Activated CD8-positive, alpha-beta memory T cell treated with anti-CD3 and anti-CD28 coated beads, Interleukin-2, amount 50 U/mL, for 48 hours (primary cell): ENCODE data around the gene SMAP2.
"Not testable (repeated sequence)": the region's sequence is repeated elsewhere in the genome, so short reads cannot be mapped to it uniquely, and the experiment has no call there.

Experiments used
- DNase-seq: peaks from one replicate; pipeline ENCODE4 v3.0.0-alpha.2; 2020

SMAP2 gene

DNA sequence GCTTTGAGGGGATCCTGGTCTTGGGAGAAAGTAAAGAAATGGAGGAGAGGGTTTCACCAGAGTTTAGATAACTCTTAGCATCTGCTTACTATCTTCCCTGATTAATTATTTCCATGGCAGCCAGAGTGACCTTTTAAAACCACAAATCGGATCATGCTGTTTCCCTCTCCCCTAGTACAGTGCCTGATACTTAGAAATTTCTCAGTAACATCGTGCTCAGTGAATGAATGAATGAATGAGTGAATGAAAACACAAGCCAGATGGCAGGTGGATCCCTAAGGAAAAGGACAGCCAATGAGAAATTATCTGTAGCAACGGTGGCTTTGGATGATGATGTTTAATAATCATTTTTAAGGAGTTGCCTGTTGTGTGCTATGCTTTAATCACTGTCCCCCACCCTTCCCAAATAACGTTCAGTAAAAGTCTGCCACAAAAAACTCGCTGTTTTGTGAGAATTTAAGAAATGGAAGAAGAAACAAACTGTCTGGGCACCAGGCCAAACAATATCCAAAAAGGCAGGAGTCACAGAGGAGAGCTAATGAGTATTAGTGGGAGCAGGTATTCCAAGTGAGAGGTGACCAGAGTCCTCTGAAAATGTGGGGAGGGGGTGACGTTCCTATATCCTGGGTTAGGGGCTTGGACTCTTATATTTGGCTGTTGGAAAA is 737 bp upstream of the SMAP2 start:
- no peak for DNase-seq

DNA sequence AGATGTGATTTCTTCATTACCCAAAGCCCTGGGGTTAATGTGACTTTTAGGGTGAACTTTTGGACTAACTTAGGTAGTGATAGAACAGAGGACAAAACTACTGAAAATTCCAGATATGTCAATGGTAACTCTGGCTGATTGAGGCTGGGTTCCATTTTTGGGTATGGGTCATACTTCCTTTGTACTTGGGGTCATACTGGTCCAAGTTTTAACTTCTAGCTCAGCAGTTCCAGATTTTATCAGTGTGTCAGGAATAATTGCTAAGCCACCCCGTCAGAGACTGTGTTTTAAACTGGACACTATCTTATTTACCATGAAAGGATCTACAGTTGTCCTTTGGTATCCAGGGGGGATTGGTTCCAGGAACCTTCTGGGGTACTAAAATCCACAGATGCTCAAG is 4.0 kb downstream of the SMAP2 start:
- DNase-seq, result no peak

DNA sequence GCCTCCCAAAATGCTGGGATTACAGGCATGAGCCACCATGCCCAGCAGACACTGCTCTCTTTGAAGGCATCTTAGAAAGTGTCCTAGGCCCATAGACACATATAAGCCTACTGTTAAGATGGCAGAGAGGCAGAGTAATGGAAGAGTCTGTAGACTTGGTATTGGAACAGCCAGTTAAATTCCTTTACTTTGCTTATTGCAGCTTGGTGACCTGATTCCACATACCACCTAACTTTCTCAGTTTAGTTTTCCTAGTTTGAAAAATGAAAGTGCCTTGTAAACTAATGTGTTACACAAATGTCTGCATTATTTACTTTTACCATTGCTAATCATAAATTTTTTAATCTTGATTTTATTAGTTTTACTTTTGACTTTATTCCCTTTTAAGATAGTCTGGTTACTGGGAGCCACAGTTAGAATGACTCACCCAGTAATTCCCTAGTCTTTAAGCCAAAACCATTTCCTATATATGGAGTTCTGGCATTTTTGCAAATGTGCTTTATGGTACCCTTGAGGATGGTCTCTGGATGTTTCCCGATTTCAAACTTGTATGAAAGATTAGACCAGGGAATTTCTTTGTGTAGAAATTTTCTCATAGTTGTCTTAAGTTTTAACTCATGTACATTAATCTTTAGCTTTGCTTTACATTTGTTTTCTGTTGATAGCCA is 6.4 kb downstream of the SMAP2 start:
- DNase-seq, result no peak

DNA sequence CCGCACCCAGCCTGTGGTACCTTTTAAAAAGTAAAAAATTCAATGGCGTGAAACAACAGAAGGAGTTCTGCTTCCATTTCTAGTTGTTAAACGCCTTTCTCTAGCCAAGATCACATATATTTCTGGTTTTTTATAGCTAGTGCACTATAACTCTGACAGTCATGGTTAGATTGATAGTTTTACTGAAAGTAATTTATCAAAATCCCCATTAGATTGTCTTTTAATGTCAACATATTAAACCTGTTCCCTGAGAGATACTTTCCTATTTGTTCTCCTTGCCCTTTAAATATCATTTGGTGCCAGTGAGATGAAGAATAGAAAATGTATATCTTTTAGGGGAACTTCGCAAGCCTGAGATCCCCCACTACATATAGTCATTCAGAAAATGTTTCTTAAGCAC is 7.3 kb downstream of the SMAP2 start:
- no peak for DNase-seq

DNA sequence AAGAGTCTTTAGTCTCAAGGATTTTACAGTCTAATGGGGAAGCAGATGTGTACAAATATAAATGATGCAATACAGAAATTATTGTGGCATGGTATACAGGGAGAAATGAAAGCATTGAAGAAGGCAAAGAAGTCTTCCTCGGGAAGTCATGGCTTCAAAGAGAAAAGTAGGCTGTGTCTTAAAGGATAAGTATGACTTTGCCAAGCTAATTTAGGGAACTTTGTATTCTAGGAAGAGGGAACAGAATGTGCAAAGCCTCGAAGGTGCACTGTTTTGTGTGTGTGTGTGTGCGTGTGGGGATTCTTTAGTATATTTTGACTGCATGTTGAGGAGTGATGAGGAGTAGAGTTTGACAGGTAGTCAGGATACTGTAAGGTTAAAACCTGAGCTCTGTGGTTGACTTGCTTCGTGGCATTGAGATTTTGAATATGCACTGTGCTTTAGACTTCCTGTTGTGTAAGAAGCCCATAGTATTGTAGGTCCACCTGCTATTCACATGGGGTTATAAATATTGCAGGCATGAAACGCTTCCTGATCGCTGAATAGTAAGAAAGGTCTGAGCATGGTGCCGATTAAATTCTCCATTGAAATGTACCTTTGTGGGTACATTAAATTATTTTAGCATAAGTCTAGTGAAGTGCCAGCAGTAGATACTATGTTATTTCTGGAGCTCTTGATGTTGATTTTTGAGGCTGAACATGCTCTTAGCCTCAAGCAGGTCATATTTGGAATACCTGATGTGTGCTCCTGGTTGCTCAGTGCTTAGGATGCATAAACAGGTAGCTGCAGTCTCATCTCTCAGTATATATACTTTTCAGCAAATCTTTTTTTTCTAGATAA is 8.0 kb downstream of the SMAP2 start:
- no peak for DNase-seq

DNA sequence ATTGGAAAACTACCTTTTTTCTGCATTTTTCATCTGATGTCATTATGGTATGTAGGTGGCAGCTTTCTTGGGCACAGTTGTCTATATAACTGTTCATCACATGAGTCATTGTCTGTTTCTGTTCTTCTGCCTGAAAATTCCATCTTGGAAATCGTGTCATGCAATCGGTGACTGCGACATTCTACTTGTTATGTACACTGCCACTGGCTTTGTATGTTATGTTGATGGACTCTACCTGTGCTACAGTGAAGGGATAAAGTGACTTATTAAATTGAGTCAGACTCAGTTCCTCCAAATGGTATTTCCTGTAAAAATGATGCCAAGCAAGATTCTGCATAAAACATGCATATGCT is 8.6 kb downstream of the SMAP2 start:
- DNase-seq, result no peak

DNA sequence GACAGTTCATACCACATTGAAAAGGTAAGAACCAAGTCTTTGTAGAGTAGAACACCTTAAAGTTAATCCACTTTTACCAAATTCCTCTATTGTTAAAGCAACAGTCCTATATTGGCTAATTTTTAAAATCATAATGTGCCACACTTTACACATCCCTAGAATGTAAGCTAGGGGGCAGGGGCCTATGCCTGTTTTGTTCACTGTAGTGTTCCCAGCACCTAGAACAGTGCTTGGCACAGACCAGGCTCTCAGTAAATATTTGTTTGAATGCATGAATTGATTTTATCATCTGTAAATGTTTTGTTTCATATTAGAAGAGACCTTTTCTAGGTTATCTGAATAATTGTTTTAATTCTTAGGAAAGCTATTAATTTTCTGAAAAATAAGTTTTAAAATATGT is 9.1 kb downstream of the SMAP2 start:
- DNase-seq, result no peak

DNA sequence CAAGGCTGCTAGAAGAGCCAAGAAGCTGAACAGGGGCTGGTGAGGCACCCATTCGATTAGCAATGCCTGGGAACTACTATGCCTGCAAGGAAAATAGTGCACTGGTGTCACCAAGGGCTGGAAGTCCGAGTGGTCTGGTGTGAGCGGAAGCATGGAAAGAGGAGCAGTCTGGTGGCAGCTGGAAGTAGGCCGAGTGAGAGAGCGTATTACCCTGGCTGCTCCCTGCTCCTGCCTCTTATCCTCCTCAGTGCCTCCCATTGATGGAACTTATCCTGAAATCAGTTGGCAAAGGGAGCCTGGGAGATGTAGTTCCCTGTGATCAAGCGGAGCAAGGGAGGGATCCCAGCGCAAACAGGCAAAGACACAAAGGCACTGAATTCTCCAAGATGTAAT is 9.6 kb downstream of the SMAP2 start:
- no peak for DNase-seq

DNA sequence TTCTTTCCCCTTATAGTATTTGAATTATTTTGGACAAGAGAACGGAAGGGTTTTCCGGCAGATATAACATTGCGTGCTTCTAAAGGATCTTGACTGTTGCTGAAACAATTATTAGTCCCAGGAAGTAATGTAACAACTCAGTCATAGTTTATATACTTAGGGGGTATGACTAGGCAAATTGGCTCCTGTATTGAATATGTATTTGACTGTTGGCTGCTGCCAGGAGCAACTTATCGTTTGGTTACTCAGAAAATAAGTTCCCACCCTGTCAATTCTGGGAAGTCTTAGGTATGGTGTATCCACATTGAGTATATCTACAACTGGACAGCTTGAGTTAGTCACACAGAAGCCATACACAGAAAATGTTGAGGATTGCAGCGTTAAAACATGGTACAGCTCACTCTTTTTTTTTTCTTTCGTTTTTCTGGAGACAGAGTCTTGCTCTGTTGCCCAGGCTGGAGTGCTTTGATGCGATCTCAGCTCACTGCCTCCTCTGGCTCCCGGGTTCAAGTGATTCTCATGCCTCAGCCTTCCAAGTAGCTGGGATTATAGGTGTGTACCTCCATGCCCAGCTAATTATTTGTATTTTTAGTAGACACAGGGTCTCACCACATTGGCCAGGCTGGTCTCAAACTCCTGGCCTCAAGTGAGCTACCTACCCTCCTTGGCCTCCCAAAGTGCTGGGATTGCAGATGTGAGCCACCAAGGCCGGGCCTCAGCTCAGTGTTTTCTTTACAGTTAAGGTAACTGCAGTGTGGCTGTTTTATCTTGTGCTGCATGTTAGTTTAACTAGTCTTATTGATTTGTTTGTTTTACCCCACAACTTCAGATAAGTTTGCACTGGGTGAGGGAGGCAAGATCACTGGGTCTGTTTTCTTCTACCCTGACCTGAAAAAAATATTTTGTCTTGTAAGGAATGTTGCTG is 10.2 kb downstream of the SMAP2 start:
- no peak for DNase-seq

DNA sequence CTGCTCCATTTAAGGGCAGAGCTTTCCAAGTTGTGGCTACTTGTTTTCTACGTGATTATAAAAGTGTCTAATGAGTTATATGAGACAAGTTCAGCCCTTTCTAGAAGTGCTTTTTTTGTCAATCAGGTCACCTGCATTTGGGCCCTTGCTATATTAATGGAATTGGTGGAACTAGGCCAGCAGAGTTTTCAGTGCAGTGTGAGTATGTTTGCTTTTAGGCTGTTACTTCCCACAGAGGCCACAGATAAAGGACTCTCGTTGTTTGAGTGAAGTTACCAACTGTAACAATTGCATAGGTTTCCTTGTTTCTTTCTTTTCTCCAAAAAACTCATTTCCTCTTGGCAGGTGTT is 10.9 kb downstream of the SMAP2 start:
- no peak for DNase-seq

DNA sequence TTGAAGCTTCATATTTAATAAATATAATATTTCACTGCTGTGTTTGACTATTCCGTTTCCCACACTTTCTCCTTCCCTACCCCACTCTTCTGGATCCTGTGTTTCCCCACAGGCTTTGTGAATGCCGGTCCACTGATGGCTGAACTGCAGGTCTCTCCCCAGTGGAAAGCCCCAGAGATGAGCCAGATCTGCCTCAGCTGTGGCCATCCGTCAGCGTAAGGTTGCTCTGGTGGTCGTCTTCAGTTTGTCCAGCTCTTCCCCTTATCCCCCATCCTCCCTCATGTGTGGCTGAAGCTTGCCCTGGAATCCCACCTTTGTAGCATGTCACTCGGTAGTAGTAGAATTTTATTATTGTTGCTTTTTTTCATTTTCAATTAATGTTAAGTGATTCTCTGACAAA is 11.4 kb downstream of the SMAP2 start:
- DNase-seq, result no peak

DNA sequence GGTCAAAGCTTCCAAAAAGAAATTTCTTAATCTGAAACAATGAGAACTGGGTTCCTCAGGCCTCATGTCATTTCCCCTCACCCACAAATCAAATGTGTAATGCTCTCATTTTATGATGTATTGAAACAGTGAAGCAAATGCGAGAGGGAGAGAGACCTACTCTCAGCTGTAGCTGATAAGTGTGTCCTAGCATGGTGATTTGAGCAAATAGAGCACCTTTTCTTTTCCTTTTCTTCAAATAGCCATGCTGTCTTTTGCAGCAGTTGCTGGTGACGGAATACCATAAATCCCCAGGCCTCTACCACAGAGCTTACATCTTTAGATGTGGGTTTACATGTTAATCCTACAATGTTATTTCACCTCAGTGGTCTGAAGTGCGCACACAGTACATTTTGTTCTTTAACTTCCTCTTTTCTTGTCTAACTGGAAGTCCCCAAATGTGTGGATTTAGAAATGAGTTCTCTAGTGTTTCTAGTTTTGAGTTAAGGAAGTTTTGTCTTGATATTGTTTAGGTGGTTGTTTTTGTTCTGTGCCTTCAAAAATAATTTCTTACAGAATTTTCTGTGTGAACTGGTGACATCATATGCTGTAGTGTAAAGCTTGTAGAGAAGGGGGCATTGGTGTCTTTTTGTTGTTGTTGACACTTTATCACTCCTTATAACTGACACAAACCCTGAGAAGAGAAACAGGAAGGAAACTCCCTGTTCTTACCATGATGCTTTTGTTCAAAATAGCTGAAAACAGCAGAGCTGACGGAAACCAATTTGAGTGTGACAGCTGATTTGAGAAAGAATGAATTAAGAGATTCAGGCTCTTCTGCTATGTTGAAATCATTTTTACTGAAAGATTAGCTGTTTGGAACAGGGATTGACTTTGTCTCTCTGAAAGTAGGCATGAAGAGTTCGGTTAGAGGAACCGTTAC is 12.2 kb downstream of the SMAP2 start:
- no peak for DNase-seq

DNA sequence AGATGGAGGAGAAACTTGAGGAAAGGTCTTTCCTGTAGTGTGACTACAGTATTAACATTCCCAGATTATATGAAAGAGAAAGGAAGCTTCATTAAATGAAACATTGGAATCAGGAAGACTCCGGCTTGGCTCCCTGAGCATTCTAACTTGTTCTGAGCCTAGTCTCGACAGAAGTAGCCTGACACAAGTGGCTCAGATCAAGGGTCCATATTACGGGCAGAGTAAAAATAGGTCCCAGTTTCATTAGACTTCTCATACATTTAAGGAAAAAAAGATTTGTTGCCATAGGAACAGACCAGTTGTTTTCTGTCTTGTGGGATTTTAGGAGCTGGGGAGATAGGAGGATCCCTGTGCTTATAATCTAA is 12.8 kb downstream of the SMAP2 start:
- DNase-seq, result no peak

DNA sequence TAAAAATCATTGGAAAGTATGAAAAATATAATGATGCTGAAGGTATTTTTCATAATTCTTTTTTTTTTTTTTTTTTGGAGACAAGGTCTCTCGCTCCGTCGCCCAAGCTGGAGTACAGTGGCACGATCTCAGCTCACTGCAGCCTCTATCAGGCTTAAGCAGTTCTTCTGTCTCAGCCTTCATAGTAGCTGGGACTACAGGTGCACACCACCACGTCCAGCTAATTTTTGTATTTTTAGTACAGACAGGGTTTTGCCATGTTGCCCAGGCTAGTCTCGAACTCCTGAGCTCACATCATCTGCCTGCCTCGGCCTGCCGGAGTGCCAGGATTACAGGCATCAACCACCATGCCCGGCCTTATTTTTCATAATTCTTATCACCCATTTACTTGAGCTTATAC is 13.3 kb downstream of the SMAP2 start:
- no peak for DNase-seq

DNA sequence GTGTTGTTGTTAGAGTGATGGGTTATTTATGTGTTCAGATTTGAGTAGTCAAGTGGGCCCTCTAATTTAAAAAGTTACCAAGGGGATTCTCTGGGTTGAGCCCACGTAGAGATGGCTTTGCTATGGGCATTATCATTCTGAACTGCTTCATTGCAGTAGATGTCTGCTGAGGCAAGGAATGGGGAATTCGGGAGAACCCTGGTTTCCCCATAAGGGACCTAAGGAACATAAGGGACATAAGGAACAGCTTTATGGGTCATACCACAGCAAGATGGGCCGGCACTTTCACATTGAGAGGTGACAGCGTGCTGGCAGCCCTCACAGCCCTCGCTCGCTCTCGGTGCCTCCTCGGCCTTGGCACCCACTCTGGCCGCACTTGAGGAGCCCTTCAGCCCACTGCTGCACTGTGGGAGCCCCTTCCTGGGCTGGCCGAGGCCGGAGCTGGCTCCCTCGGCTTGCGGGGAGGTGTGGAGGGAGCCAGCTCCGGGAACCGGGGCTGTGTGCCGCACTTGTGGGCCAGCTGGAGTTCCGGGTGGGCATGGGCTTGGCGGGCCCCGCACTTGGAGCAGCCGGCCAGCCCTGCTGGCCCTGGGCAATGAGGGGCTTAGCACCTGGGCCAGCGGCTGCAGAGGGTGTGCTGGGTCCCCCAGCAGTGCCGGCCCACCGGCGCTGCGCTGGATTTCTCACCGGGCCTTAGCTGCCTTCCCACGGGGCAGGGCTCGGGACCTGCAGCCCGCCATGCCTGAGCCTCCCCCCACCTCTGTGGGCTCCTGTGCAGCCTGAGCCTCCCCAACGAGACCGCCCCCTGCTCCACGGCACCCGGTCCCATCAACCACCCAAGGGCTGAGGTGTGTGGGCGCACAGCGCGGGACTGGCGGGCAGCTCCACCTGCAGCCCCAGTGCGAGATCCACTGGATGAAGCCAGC is 14.1 kb downstream of the SMAP2 start:
- peak; percentile 70 for DNase-seq

DNA sequence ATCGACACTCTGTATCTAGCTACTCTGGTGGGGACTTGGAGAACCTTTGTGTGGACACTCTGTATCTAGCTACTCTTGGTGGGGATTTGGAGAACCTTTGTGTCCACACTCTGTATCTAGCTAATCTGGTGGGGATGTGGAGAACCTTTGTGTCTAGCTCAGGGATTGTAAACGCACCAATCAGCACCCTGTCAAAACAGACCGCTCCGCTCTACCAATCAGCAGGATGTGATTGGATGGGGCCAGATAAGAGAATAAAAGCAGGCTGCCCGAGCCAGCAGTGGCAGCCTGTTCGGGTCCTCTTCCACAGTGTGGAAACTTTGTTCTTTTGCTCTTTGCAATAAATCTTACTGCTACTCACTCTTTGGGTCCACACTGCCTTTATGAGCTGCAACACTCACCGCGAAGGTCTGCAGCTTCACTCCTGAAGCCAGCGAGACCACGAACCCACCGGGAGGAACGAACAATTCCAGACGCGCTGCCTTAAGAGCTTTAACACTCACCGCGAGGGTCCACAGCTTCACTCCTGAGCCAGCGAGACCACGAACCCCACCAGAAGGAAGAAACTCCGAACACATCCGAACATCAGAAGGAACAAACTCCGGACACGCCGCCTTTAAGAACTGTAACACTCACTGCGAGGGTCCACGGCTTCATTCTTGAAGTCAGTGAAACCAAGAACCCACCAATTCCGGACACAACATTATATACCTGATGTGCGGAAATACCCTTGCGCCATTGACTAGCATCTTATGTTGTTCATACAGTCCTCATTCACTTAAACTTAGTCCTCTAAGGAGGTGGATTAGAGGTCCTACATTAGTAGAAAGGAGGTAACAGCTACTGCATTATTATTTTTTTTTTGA is 15.2 kb downstream of the SMAP2 start:
- not testable (repeated sequence) for DNase-seq

DNA sequence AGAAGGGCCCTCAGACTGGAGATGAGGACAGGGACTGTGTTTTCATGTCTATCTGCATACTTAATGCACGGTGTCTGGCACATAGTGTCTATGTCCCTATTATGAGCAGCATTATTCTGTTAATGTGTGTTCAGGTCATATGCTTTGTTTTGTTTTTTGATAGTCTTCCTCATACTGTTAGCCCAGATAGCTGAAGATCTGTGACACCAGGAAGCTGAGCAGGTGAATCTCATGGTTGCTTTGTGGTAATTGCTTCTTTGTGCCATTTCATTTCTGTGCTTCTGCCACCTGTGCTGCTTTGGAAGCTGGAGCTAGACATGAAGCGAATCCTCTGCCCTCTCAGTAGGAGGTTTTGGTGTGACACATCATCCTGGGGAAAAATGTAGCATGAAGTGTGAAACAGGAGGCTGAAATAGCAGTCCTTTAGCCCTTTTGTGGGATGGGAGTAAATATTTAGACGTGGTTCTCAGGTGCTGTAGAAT is 15.8 kb downstream of the SMAP2 start:
- DNase-seq, result no peak

DNA sequence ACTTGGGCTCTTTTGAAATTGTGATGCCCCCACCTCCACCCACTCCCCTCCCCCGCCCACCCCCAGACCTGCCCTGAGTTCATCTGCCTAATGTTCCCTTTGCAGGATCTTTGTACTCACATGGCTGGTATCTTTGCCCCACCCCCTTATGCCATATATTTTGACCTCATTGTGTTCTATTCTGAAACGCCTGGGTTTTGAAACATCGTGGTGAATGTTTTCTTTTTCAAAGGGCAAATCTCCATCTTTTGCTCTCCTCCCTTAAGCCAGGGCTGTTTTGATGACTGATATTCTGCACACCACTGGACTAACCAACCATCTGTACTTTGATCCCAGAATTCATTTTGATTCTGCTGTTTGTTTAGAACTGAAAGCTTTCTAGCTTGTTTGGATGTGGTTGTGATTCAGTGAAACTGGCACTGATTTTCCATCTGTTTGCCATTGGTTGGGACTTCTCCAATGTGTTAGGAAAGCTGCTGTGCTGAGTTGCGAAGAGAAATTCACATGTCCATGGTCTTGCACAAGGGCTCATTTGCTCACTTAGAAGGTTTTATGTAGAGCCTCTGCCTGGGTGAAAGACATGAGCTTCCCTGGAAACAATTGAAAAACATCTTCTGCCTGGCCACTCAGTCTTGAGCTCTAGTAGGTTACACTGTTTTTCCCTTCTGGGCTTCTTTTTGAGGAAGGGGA is 16.5 kb downstream of the SMAP2 start:
- no peak for DNase-seq

DNA sequence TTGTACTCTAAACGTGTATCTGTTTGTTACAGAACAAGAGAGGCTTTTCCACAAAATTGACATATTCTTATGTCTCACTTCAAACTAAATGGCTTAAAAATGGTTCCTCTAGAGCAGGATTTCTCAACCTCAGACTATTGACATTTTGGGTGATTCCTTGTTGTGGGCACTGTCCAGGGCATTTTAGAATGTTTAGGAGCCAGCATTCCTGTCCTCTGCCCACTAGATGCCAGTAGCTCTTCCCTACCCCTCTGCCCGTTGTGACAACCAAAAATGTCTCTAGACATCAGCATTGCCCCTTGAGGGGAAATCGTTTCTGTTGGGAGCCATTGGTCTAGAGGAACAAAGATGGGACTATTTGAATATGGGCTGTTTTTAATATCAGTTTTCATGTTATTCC is 17.3 kb downstream of the SMAP2 start:
- no peak for DNase-seq
